Mesenchymal stem cell (in vitro differentiated cells and primary cell): ENCODE measurements around the gene KATNAL2.
A peak's percentile ranks its signal among the peaks of the same experiment; 100 is the strongest.

Experiments
- DNase-seq: peaks from one replicate; pipeline ENCODE4 v3.0.0-alpha.2; 2013
- H2AFZ ChIP-seq: one replicate; pipeline ENCODE4 v1.6.1; 2013; ENCODE audit warnings: low read depth, mild to moderate bottlenecking, control low read depth, inconsistent platforms, low read length, moderate library complexity
- H2AK5ac ChIP-seq: 2 replicates; pipeline ENCODE4 v1.6.1; 2013; ENCODE audit warnings: low read length, moderate library complexity, mild to moderate bottlenecking, inconsistent platforms; ENCODE audit not compliant: severe bottlenecking
- H2BK120ac ChIP-seq: one replicate; pipeline ENCODE4 v1.6.1; 2013; ENCODE audit warnings: low read depth, mild to moderate bottlenecking, inconsistent platforms, low read length, moderate library complexity
- H2BK12ac ChIP-seq, 2 experiments: one replicate each; pipeline ENCODE4 v1.6.1; 2013; ENCODE audit warnings: inconsistent platforms in 2 of 2, low read length in 2 of 2, mild to moderate bottlenecking in 2 of 2, moderate library complexity in 2 of 2, control low read depth in 1 of 2
- H2BK15ac ChIP-seq: one replicate; pipeline ENCODE4 v1.6.1; 2013; ENCODE audit warnings: mild to moderate bottlenecking, low read depth, inconsistent platforms; ENCODE audit not compliant: poor library complexity, severe bottlenecking
- H2BK5ac ChIP-seq: 2 replicates; pipeline ENCODE4 v1.6.1; 2013; ENCODE audit warnings: low read depth, mild to moderate bottlenecking, low read length, control low read depth, inconsistent platforms; ENCODE audit not compliant: poor library complexity, severe bottlenecking
- H3K14ac ChIP-seq, 2 experiments: one replicate each; pipeline ENCODE4 v1.6.1; 2013; ENCODE audit warnings: inconsistent platforms in 2 of 2, low read length in 2 of 2, control low read depth in 1 of 2, mild to moderate bottlenecking in 1 of 2, moderate library complexity in 1 of 2
- H3K18ac ChIP-seq, 2 experiments: one replicate each; pipeline ENCODE4 v1.6.1; 2013; ENCODE audit warnings: inconsistent platforms in 2 of 2, low read length in 2 of 2, control low read depth in 1 of 2, low read depth in 1 of 2, mild to moderate bottlenecking in 1 of 2
- H3K23ac ChIP-seq, 2 experiments: one replicate each; pipeline ENCODE4 v1.6.1; 2013; ENCODE audit warnings: inconsistent platforms in 2 of 2, low read length in 2 of 2, mild to moderate bottlenecking in 2 of 2, moderate library complexity in 2 of 2, control low read depth in 1 of 2
- H3K27ac ChIP-seq: 2 replicates; pipeline ENCODE4 v1.5.1; 2013; ENCODE audit warnings: mild to moderate bottlenecking, moderate library complexity, low read length, control low read depth, inconsistent platforms; ENCODE audit not compliant: poor library complexity, severe bottlenecking
- H3K27me3 ChIP-seq, 2 experiments: 2 replicates each; pipeline versions ENCODE4 v1.6.1 to v1.7.0; 2013; ENCODE audit warnings: low read length in 2 of 2, mild to moderate bottlenecking in 2 of 2, moderate library complexity in 2 of 2, control low read depth in 1 of 2, inconsistent platforms in 1 of 2; ENCODE audit not compliant: control insufficient read depth in 1 of 2, insufficient read depth in 1 of 2
- H3K36me3 ChIP-seq, 2 experiments: 2 replicates each; pipeline versions ENCODE4 v1.6.1 to v1.7.0; 2013; ENCODE audit warnings: low read length in 2 of 2, control low read depth in 1 of 2, inconsistent platforms in 1 of 2, low read depth in 1 of 2, mild to moderate bottlenecking in 1 of 2; ENCODE audit not compliant: insufficient read depth in 2 of 2, control insufficient read depth in 1 of 2
- H3K4ac ChIP-seq, 2 experiments: one replicate each; pipeline ENCODE4 v1.6.1; 2013; ENCODE audit warnings: inconsistent platforms in 2 of 2, low read length in 2 of 2, mild to moderate bottlenecking in 2 of 2, moderate library complexity in 2 of 2, control low read depth in 1 of 2, low read depth in 1 of 2
- H3K4me1 ChIP-seq: 2 replicates; pipeline ENCODE4 v1.6.1; 2013; ENCODE audit warnings: low read depth, low read length, control low read depth; ENCODE audit not compliant: control insufficient read depth, insufficient read depth
- H3K4me2 ChIP-seq: 2 replicates; pipeline ENCODE4 v1.6.1; 2013; ENCODE audit warnings: low read length, mild to moderate bottlenecking, inconsistent platforms; ENCODE audit not compliant: poor library complexity, severe bottlenecking
- H3K4me3 ChIP-seq, 2 experiments: 2 replicates each; pipeline versions ENCODE4 v1.5.1 to v1.7.0; 2013; ENCODE audit warnings: low read length in 2 of 2, mild to moderate bottlenecking in 2 of 2, control low read depth in 1 of 2, low read depth in 1 of 2; ENCODE audit not compliant: insufficient read depth in 1 of 2
- H3K79me1 ChIP-seq: replicated peaks from 2 replicates; pipeline ENCODE4 v1.6.1; 2013; ENCODE audit warnings: mild to moderate bottlenecking, control low read depth, low read length, inconsistent platforms; ENCODE audit not compliant: poor library complexity, severe bottlenecking
- H3K9ac ChIP-seq: 2 replicates; pipeline ENCODE4 v1.7.0; 2013; ENCODE audit warnings: mild to moderate bottlenecking, low read length, moderate library complexity
- H3K9me3 ChIP-seq: 2 replicates; pipeline ENCODE4 v1.7.0; 2013; ENCODE audit warnings: mild to moderate bottlenecking, low read length; ENCODE audit not compliant: control insufficient read depth
- H4K8ac ChIP-seq: one replicate; pipeline ENCODE4 v1.6.1; 2013; ENCODE audit warnings: inconsistent platforms, mild to moderate bottlenecking, low read length, moderate library complexity
- H4K91ac ChIP-seq: one replicate; pipeline ENCODE4 v1.6.1; 2013; ENCODE audit warnings: mild to moderate bottlenecking, low read length, inconsistent platforms
- WGBS: methylation state at CpG from one replicate; pipeline ENCODE4 v1.1.7; 2013; ENCODE audit warnings: mixed read lengths; 5-methylcytosine and 5-hydroxymethylcytosine counted together

KATNAL2 gene

DNA sequence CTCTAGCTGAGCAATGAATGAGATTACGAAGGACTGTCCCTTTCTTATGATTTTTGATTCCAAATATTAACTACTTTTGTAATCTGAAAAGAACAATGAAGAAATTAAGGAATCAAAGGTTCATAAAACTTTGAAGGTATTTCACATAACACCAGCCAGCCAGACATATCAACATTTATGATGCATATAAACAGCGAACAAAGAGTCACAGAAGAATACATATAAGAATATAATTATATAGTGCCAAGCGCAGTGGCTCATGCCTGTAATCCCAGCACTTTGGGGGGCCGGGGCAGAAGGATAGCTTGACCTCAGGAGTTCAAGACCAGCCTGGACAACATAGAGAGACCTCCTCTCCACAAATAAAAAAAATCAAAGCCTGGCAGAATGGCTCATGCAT, 34.2 kb upstream of the KATNAL2 start:
- H2BK12ac ChIP-seq = no peak overlapping the region
- WGBS = 100% methylated on average over 2 of the region's 4 CpGs
- peaks cover 0 to 14% of the 10 kb centered on the region in 2 experiments for H3K36me3 ChIP-seq
- no peak overlapping the region for H3K4me2 ChIP-seq
- no peak overlapping the region for H3K14ac ChIP-seq
- H3K27me3 ChIP-seq = no peaks in the 10 kb centered on the region
- peaks cover 1% of the 10 kb centered on the region for H3K4me1 ChIP-seq
- H3K9ac ChIP-seq = no peak overlapping the region
- H2BK15ac ChIP-seq = no peak overlapping the region
- no peak for DNase-seq
- H4K91ac ChIP-seq = no peak overlapping the region
- H3K9me3 ChIP-seq = peaks cover 15% of the 10 kb centered on the region
- no peak overlapping the region for H3K27ac ChIP-seq
- no peak overlapping the region for H2BK120ac ChIP-seq
- no peak overlapping the region for H3K18ac ChIP-seq
- H2AK5ac ChIP-seq = no peak overlapping the region
- peaks cover 30% of the 10 kb centered on the region for H3K79me1 ChIP-seq
- H2AFZ ChIP-seq = no peak overlapping the region
- H3K4ac ChIP-seq = no peak overlapping the region
- no peak overlapping the region for H3K23ac ChIP-seq
- H3K4me3 ChIP-seq = no peak overlapping the region
- no peak overlapping the region for H4K8ac ChIP-seq
- no peak overlapping the region for H2BK5ac ChIP-seq

DNA sequence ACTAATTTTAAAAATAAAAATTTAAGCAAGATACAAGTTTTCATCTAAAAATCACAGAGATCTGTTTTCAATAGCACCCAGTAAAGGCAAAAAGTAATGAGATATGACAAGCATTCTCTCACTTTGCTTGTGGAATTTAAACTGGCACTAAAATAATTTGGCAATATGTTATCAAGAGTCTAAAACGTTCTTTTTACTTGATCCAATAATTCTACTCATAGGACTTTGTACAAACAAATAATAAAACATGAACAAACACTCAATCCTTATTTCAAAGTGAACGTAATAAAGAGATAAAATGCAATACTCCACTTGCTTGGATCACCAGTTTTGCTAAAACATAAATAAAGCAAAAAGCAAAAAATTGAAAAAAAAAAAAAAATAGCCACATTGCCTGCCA, 30.5 kb upstream of the KATNAL2 start:
- Histone ChIP-seq H3K23ac (no peak overlapping the region), H3K27ac (no peak overlapping the region), H3K79me1 (peaks cover 28% of the 10 kb centered on the region), H3K4me2 (no peak overlapping the region), H3K27me3 (no peaks in the 10 kb centered on the region), H3K4me1 (peaks cover 1% of the 10 kb centered on the region), H4K91ac (no peak overlapping the region), H2BK5ac (no peak overlapping the region), H2BK12ac (no peak overlapping the region), H2BK15ac (no peak overlapping the region), H3K9ac (no peak overlapping the region), H3K36me3 (peaks cover 8 to 25% of the 10 kb centered on the region in 2 experiments), H3K18ac (no peak overlapping the region), H2AK5ac (no peak overlapping the region), H4K8ac (no peak overlapping the region), H2AFZ (no peak overlapping the region), H2BK120ac (no peak overlapping the region), H3K9me3 (peaks cover 17% of the 10 kb centered on the region), H3K14ac (no peak overlapping the region), H3K4ac (no peak overlapping the region), H3K4me3 (no peak overlapping the region)
- 93% methylated on average over 2 of the region's 2 CpGs for WGBS
- DNase-seq = no peak

DNA sequence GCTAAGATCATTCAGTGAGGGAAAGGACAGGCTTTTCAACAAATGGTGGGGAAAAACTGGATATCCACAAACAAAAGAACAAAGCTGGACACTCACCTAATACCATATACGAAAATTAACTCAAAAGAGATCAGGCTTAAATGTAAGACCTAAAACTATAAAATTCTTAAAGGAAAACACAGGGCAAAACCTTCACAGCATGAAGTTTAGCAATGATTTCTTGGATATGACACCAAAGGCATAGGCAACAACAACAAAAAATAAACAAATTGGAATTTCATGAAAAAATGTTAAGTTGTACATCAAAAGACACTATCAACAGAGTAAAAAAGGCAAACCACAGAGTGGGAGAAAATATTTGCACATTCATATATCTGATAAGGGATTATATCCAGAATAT, 28.4 kb upstream of the KATNAL2 start:
- H3K18ac ChIP-seq = no peak overlapping the region
- H2AFZ ChIP-seq = no peak overlapping the region
- no peak overlapping the region for H4K91ac ChIP-seq
- peak overlapping the region in 1 of 2 experiments; percentile 13 for H3K4me3 ChIP-seq
- no peak overlapping the region for H2BK120ac ChIP-seq
- H2BK5ac ChIP-seq = no peak overlapping the region
- peaks cover 8 to 25% of the 10 kb centered on the region in 2 experiments for H3K36me3 ChIP-seq
- H3K9me3 ChIP-seq = peaks cover 17% of the 10 kb centered on the region
- H3K4me1 ChIP-seq = peaks cover 1% of the 10 kb centered on the region
- no peak overlapping the region for H2BK12ac ChIP-seq
- no peaks in the 10 kb centered on the region for H3K27me3 ChIP-seq
- no peak overlapping the region for H2BK15ac ChIP-seq
- H3K14ac ChIP-seq = no peak overlapping the region
- 100% methylated on average over 1 of the region's 1 CpG for WGBS
- H3K79me1 ChIP-seq = peaks cover 26% of the 10 kb centered on the region
- no peak overlapping the region for H3K4me2 ChIP-seq
- no peak overlapping the region for H4K8ac ChIP-seq
- no peak overlapping the region for H2AK5ac ChIP-seq
- no peak overlapping the region for H3K23ac ChIP-seq
- no peak overlapping the region for H3K27ac ChIP-seq
- no peak for DNase-seq
- no peak overlapping the region for H3K9ac ChIP-seq
- no peak overlapping the region for H3K4ac ChIP-seq

DNA sequence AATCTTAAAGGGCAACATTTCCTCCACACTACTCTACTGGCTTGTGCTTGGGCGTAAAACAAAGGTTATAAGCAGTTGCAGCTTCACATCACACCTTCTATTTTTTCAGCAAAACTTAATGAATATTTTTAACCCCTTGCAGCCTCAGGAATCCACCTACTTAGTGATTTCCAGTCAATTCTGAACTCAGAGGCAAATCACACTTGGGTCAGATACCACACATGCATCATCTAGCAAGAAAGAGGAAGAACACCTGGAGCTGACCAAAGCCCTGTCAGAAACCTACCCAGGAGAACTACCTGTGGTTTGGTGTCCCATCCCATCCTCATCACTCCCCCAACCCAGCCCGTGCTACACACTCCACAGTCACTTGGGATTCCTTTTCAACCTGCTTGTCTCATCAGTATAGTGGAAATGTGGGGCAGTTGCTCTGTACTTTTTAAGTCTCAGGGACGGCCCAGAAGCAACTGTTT, 25.6 kb upstream of the KATNAL2 start:
- peaks cover 17% of the 10 kb centered on the region for H3K9me3 ChIP-seq
- H3K18ac ChIP-seq = no peak overlapping the region
- no peak overlapping the region for H4K8ac ChIP-seq
- no peak overlapping the region for H3K23ac ChIP-seq
- H2BK15ac ChIP-seq = no peak overlapping the region
- peaks cover 8 to 30% of the 10 kb centered on the region in 2 experiments for H3K36me3 ChIP-seq
- no peak overlapping the region for H4K91ac ChIP-seq
- H3K9ac ChIP-seq = no peak overlapping the region
- no peaks in the 10 kb centered on the region for H3K27me3 ChIP-seq
- no peak overlapping the region for H2AFZ ChIP-seq
- H3K14ac ChIP-seq = no peak overlapping the region
- H2BK12ac ChIP-seq = no peak overlapping the region
- H3K27ac ChIP-seq = no peak overlapping the region
- H2BK5ac ChIP-seq = no peak overlapping the region
- no peak overlapping the region for H2AK5ac ChIP-seq
- no peaks in the 10 kb centered on the region for H3K4me1 ChIP-seq
- H3K4me2 ChIP-seq = no peak overlapping the region
- H2BK120ac ChIP-seq = no peak overlapping the region
- no peak for DNase-seq
- WGBS = 95% methylated on average over 1 of the region's 3 CpGs
- H3K4me3 ChIP-seq = no peak overlapping the region
- H3K79me1 ChIP-seq = peaks cover 25% of the 10 kb centered on the region
- H3K4ac ChIP-seq = no peak overlapping the region
